ENCODE measurements around the gene UXT. TPM values are rescaled to one million over a fixed set of nuclear protein-coding genes. Genes with fewer than 3 reads are reported as not detected.

Gene UXT
- total and polyA plus RNA-seq, 9 of the 15 experiments (the other 6 are each of a cell fraction or from before 2014, with no cell fraction given): 141 to 300 (median 204) TPM

DNA sequence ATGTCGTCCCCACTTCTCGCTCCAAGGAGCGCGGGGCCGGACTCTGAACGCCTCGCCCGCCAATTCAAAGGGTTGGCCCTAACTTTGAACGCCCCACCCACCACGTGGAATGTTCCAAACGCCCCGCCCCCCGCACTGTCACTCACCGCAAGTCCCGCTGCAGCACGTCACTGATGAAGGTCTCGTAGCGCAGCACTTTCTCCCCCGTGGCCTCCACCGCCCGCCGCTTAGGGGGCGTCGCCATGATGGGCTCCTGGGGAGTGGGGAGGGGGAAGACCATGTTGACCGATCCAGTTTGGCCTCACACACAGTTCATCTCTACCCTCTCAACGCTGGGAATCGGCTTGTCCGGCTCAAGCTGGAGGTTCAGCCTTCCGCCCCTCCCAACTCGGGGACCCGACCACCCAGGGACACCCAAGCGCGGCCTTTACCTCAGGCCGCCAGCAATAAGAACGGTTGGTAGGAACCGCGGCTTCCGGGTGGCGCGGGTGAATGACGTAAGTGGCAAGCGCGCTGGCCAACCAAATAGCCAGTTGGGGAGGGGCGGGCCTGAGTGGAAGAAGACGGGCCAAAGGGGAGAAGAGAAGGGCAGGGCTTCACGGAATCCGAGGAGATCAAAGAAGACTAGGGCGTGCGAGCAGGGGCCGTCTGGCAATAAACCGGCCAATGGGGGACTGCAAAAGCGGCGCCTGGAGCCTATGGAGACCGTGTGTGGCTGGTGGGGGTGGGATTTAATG, at the start of gene UXT (continued):
- no peak for TF ChIP-seq ZNF197 (CRISPR knock-in tag; IDR thresholded peaks at IDR 0.05; ENCODE audit: low read depth)
- 0 out of 2 replicates have a peak, but pooled peaks have one; percentile 26 for TF ChIP-seq NFATC3 (IDR thresholded peaks at IDR 0.05)
- no peak for TF ChIP-seq PRMT5 (CRISPR knock-in tag; IDR thresholded peaks at IDR 0.05)

DNA sequence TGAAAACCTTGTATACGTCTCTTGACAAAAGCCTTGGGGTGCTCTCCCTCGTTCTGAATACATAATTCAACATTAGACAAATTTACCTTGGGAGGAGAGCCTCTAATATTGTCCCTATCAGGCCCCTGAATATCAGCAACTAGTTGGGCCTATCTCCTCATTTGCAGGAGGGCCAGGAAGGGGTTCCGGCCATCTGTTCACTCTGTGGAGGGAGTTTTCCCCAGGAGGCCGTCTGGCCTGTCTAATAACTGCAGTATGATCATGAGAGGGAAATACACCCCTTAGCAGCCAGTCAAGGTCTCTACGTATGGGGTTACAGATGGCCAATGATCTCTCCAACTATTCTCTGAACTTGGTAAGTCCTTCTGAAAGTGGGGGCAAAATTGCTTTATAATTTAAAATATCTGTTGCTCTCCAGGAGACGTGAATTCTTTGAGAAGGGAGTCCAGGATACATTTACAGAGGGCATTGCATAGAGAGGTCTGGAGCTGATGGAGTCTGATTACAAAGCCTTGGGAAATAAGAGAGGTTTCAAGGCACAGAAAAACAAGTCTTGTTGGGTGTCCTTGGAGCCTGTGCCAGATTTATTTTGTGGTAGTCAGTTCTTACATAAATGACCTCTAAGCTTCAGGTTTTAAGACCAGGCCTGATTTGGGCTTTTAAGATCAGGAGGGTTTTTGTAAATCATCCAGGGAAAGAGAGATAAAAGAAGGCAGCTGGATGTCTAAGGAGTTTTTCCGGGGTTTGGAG, 48.2 kb upstream of the UXT start:
- Histone ChIP-seq H3K4me3 (no peak overlapping the region), H3K27ac (ENCODE audit: extremely low read depth, low read depth, low read length) (no peak overlapping the region), H3K9me3 (replicated peaks; ENCODE audit: control insufficient read depth, insufficient read depth, low read depth, low read length) (no peaks in the 10 kb centered on the region), H3K4me1 (replicated peaks in 1 of 2; ENCODE audit: control insufficient read depth in 2 of 2, insufficient read depth in 2 of 2, low read length in 2 of 2) (peaks cover 9 to 40% of the 10 kb centered on the region in 2 experiments), H3K9me1 (ENCODE audit: control insufficient read depth, insufficient read depth, low read length) (no peaks in the 10 kb centered on the region), H3K36me3 (ENCODE audit: control insufficient read depth, insufficient read depth, low read length) (no peaks in the 10 kb centered on the region), H4K20me1 (replicated peaks; ENCODE audit: control insufficient read depth, insufficient read depth, low read length) (no peaks in the 10 kb centered on the region), H2AFZ (ENCODE audit: low read depth, low read length) (peak overlapping the region; percentile 42; the same call in 1 of the 2 replicates), H3K9ac (ENCODE audit: insufficient read depth in 1 of 2, low read depth in 2 of 2, low read length in 2 of 2) (no peak overlapping the region), H3K4me2 (ENCODE audit: insufficient read depth, low read length) (peak overlapping the region; percentile 1; the same call in 1 of the 2 replicates), H3K27me3 (ENCODE audit: control insufficient read depth in 2 of 2, insufficient read depth in 2 of 2, low read length in 2 of 2) (no peaks in the 10 kb centered on the region), H3K79me2 (ENCODE audit: control insufficient read depth, insufficient read depth, low read length) (no peaks in the 10 kb centered on the region)
- CTCF ChIA-PET (ENCODE audit: low intra/inter-chr PET ratio): no interaction called here
- 10% methylated on average over 6 of the region's 7 CpGs for WGBS (ENCODE audit: insufficient coverage, low coverage, missing lambda C conversion rate)
- DNase-seq (ENCODE audit: extremely low read depth in 1 of 4, low spot score in 3 of 4) (peak; percentile 49 to 62 (median 54)), FAIRE-seq (no peak), ATAC-seq (peak; percentile 78)
- POLR2A ChIA-PET: interaction anchor here (0.6 to 2.2 kb wide), 2 partner anchors 12 to 228 kb away, joined by 3 to 7 read pairs; no protein-coding TSS in a partner anchor
- intact Hi-C loops (cut with micrococcal nuclease) (no loop called here), in situ Hi-C loops (cut with MboI) (no loop called here)
- no TSS peak for BruUV-seq (replicated peaks)
- TF ChIP-seq MAFF (IDR thresholded peaks at IDR 0.05; ENCODE audit: low read length) (no peak), KDM1A (IDR thresholded peaks at IDR 0.05) (0 out of 4 replicates have a peak, but pooled peaks of 1 of the 2 experiments have one; percentile 22), EP300 (IDR thresholded peaks at IDR 0.05; ENCODE audit: low read length) (peak; percentile 23; the same call in 1 of the 2 replicates), KLF16 (IDR thresholded peaks at IDR 0.05) (peak; percentile 35; the same call in 1 of the 2 replicates), ARID1B (IDR thresholded peaks at IDR 0.05) (peak; percentile 23; the same call in 1 of the 2 replicates), CBFA2T2 (conservative IDR thresholded peaks at IDR 0.05) (peak; percentile 55), CBFA2T3 (IDR thresholded peaks at IDR 0.05) (peak; percentile 76), TAL1 (IDR thresholded peaks at IDR 0.05) (peak; percentile 22; the same call in 1 of the 2 replicates), SMAD4 (CRISPR knock-in tag; conservative IDR thresholded peaks at IDR 0.05) (peak; percentile 29; the same call in 1 of the 2 replicates)
- TF ChIP-seq, protein P1, sequence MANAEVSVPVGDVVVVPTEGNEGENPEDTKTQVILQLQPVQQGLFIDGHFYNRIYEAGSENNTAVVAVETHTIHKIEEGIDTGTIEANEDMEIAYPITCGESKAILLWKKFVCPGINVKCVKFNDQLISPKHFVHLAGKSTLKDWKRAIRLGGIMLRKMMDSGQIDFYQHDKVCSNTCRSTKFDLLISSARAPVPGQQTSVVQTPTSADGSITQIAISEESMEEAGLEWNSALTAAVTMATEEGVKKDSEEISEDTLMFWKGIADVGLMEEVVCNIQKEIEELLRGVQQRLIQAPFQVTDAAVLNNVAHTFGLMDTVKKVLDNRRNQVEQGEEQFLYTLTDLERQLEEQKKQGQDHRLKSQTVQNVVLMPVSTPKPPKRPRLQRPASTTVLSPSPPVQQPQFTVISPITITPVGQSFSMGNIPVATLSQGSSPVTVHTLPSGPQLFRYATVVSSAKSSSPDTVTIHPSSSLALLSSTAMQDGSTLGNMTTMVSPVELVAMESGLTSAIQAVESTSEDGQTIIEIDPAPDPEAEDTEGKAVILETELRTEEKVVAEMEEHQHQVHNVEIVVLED (CRISPR knock-in tag; IDR thresholded peaks at IDR 0.05): no peak
- TF ChIP-seq, protein P2, sequence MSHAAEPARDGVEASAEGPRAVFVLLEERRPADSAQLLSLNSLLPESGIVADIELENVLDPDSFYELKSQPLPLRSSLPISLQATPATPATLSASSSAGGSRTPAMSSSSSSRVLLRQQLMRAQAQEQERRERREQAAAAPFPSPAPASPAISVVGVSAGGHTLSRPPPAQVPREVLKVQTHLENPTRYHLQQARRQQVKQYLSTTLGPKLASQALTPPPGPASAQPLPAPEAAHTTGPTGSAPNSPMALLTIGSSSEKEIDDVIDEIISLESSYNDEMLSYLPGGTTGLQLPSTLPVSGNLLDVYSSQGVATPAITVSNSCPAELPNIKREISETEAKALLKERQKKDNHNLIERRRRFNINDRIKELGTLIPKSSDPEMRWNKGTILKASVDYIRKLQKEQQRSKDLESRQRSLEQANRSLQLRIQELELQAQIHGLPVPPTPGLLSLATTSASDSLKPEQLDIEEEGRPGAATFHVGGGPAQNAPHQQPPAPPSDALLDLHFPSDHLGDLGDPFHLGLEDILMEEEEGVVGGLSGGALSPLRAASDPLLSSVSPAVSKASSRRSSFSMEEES (CRISPR knock-in tag; IDR thresholded peaks at IDR 0.05): no peak
